ENCODE results near the gene MBLAC1.

The MBLAC1 gene

DNA sequence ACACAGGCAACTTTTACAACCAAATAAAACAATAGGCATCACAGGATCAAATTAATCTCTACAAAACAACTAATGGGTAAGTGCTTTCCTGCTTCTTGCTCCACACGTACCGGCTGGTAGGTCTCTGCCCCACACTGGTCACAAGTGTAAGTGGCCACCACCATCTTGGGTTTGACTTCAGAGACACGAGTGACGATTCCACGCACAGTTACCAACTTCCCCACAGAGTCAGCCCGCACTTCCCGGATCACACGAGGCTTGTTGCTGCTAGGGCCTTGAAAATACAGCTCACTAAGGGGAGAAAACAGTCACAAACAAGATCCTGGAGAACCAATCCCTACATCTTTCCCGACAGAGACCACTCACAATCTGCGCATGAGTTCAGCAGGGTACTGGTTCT, 27.9 kb upstream of the MBLAC1 start:
- no peak overlapping the region for H3K4me2 ChIP-seq (ENCODE audit: low read length)
- H3K4me1 ChIP-seq (ENCODE audit: insufficient read depth, low read length, severe bottlenecking) = peaks cover 17% of the 10 kb centered on the region
- H3K27me3 ChIP-seq (ENCODE audit: insufficient read depth, low read length) = no peaks in the 10 kb centered on the region
- H3K27ac ChIP-seq (ENCODE audit: low read depth, low read length, poor library complexity, severe bottlenecking) = no peak overlapping the region
- no peak overlapping the region for H3K9ac ChIP-seq (ENCODE audit: low read length)
- H4K20me1 ChIP-seq (ENCODE audit: insufficient read depth, low read length) = no peaks in the 10 kb centered on the region
- H3F3A ChIP-seq (ENCODE audit: insufficient read depth, low read length) = 0 out of 2 replicates have a peak, but pooled peaks cover 5% of the 10 kb centered on the region
- H3K36me3 ChIP-seq (ENCODE audit: insufficient read depth, low read length) = peaks cover 69% of the 10 kb centered on the region
- H3K9me2 ChIP-seq (ENCODE audit: low read depth, low read length) = no peaks in the 10 kb centered on the region
- H3K79me2 ChIP-seq (ENCODE audit: insufficient read depth, low read length) = peaks cover 10% of the 10 kb centered on the region
- no peak overlapping the region for H3K4me3 ChIP-seq (ENCODE audit: low read depth, low read length, poor library complexity, severe bottlenecking)
- no peaks in the 10 kb centered on the region for H3K9me3 ChIP-seq (ENCODE audit: low read length)
- TF ChIP-seq EZH2 (IDR thresholded peaks at IDR 0.05; ENCODE audit: borderline replicate concordance, low read length) = no peak
- TF ChIP-seq, protein P1, sequence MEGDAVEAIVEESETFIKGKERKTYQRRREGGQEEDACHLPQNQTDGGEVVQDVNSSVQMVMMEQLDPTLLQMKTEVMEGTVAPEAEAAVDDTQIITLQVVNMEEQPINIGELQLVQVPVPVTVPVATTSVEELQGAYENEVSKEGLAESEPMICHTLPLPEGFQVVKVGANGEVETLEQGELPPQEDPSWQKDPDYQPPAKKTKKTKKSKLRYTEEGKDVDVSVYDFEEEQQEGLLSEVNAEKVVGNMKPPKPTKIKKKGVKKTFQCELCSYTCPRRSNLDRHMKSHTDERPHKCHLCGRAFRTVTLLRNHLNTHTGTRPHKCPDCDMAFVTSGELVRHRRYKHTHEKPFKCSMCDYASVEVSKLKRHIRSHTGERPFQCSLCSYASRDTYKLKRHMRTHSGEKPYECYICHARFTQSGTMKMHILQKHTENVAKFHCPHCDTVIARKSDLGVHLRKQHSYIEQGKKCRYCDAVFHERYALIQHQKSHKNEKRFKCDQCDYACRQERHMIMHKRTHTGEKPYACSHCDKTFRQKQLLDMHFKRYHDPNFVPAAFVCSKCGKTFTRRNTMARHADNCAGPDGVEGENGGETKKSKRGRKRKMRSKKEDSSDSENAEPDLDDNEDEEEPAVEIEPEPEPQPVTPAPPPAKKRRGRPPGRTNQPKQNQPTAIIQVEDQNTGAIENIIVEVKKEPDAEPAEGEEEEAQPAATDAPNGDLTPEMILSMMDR (IDR thresholded peaks at IDR 0.05; ENCODE audit: low read length) = no peak
- H2AFZ ChIP-seq (ENCODE audit: low read length) = no peak overlapping the region

DNA sequence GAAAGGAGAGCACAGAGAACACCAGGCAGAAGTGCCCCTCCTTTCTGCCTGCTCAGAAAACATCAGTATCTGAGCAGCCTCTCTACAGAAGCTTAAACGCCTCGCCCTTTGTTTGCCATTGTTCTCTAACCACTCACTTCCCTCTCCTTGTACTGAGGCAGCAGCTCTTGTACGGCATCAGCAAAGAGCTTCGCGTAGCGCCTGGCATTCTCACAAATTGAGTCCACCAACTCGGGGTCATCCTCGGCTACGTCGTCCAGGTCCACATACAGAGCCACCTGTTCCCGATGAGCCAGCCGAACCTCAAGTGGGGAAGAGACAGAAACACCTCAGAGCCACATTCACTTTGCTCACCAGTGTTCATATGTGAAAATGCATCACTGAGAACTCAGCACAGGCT, 27.3 kb upstream of the MBLAC1 start:
- 0 out of 2 replicates have a peak, but pooled peaks cover 4% of the 10 kb centered on the region for H3F3A ChIP-seq (ENCODE audit: insufficient read depth, low read length)
- peak overlapping the region; percentile 74 for H3K4me2 ChIP-seq (ENCODE audit: low read length)
- H3K27me3 ChIP-seq (ENCODE audit: insufficient read depth, low read length) = no peaks in the 10 kb centered on the region
- TF ChIP-seq EZH2 (IDR thresholded peaks at IDR 0.05; ENCODE audit: borderline replicate concordance, low read length) = no peak
- TF ChIP-seq, protein P1 (IDR thresholded peaks at IDR 0.05; ENCODE audit: low read length) = no peak
- H3K79me2 ChIP-seq (ENCODE audit: insufficient read depth, low read length) = peaks cover 10% of the 10 kb centered on the region
- no peaks in the 10 kb centered on the region for H4K20me1 ChIP-seq (ENCODE audit: insufficient read depth, low read length)
- H3K36me3 ChIP-seq (ENCODE audit: insufficient read depth, low read length) = peaks cover 63% of the 10 kb centered on the region
- H3K4me3 ChIP-seq (ENCODE audit: low read depth, low read length, poor library complexity, severe bottlenecking) = peak overlapping the region; percentile 87
- no peaks in the 10 kb centered on the region for H3K9me3 ChIP-seq (ENCODE audit: low read length)
- H3K9me2 ChIP-seq (ENCODE audit: low read depth, low read length) = no peaks in the 10 kb centered on the region
- H2AFZ ChIP-seq (ENCODE audit: low read length) = no peak overlapping the region
- H3K27ac ChIP-seq (ENCODE audit: low read depth, low read length, poor library complexity, severe bottlenecking) = no peak overlapping the region
- H3K4me1 ChIP-seq (ENCODE audit: insufficient read depth, low read length, severe bottlenecking) = peaks cover 17% of the 10 kb centered on the region
- peak overlapping the region; percentile 98; the same call in 1 of the 2 replicates for H3K9ac ChIP-seq (ENCODE audit: low read length)

DNA sequence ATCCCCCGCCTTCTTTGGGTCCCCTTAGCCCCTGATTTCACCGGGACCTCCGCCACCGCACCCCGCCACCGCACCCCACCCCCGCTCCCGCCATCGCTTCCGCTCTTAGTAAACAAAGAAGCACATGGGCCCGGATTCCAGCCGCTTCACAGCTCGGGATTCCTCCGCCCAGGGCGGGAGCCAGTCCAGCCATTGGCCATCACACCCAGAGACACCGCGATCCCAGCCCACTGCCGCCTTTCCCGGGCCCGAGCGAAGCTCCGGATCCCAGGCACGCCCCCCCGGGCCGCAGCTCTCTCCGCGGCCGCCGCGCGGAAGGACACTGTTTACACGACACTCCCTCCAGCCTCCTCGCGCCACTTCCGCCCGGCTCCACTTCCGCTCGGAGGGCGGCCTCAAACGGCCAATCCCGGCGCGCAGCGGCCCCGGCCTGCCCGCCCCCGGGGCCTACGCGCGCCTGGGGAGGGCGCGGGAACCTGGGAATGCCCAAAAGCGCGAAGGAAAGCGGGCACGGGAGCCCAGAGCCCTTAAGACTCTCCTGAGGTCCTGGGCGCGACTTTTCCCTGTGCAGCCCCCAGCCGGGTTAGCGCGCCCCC, 26.2 kb upstream of the MBLAC1 start:
- Histone ChIP-seq H3K4me3 (ENCODE audit: low read depth, low read length, poor library complexity, severe bottlenecking) (peak overlapping the region; percentile 87), H2AFZ (ENCODE audit: low read length) (no peak overlapping the region), H3K9me2 (ENCODE audit: low read depth, low read length) (no peaks in the 10 kb centered on the region), H3K79me2 (ENCODE audit: insufficient read depth, low read length) (peaks cover 10% of the 10 kb centered on the region), H3K4me1 (ENCODE audit: insufficient read depth, low read length, severe bottlenecking) (peaks cover 17% of the 10 kb centered on the region), H3K27ac (ENCODE audit: low read depth, low read length, poor library complexity, severe bottlenecking) (peak overlapping the region; percentile 89), H3F3A (ENCODE audit: insufficient read depth, low read length) (no peaks in the 10 kb centered on the region), H4K20me1 (ENCODE audit: insufficient read depth, low read length) (no peaks in the 10 kb centered on the region), H3K4me2 (ENCODE audit: low read length) (peak overlapping the region; percentile 74), H3K9me3 (ENCODE audit: low read length) (no peaks in the 10 kb centered on the region), H3K9ac (ENCODE audit: low read length) (peak overlapping the region; percentile 98), H3K36me3 (ENCODE audit: insufficient read depth, low read length) (peaks cover 60% of the 10 kb centered on the region), H3K27me3 (ENCODE audit: insufficient read depth, low read length) (no peaks in the 10 kb centered on the region)
- TF ChIP-seq EZH2 (IDR thresholded peaks at IDR 0.05; ENCODE audit: borderline replicate concordance, low read length) = no peak
- TF ChIP-seq, protein P1 (IDR thresholded peaks at IDR 0.05; ENCODE audit: low read length) = no peak
